HG03045 (cell line): ENCODE results near the gene PLVAP.
"Not testable (repeated sequence)": the region's sequence is repeated elsewhere in the genome, so short reads cannot be mapped to it uniquely, and the experiment has no call there.

Source experiments
- ATAC-seq: cut with Tn5 transposase; IDR thresholded peaks from one replicate; pipeline ENCODE4 v1.9.1; 2021; ENCODE audit warnings: mild to moderate bottlenecking, moderate library complexity; ENCODE audit not compliant: unreplicated experiment

Gene PLVAP

GRCh38 chr19:17402982-17403855, 26.1 kb upstream of the PLVAP start:
- ATAC-seq, result no peak

GRCh38 chr19:17401628-17402027, 24.5 kb upstream of the PLVAP start:
- ATAC-seq, result no peak

- no peak for ATAC-seq
These were observed 21.9 kb upstream of the PLVAP start for GRCh38 chr19:17398902-17399527.

GRCh38 chr19:17394891-17395415, 17.8 kb upstream of the PLVAP start:
- ATAC-seq, result no peak

- ATAC-seq, result no peak
These were observed 16.8 kb upstream of the PLVAP start, which contains the start of gene CCDC194 for GRCh38 chr19:17393914-17394313. TSS of gene CCDC194 (minus strand) at chr19:17394196. CDS start at chr19:17394158, 38 bp downstream.

- no peak for ATAC-seq
These were observed 15.9 kb upstream of the PLVAP start for GRCh38 chr19:17393002-17393401.

- ATAC-seq, result no peak
These were observed 14.4 kb upstream of the PLVAP start for GRCh38 chr19:17391371-17392151.

GRCh38 chr19:17390665-17391370, 13.7 kb upstream of the PLVAP start:
- peak; percentile 91 for ATAC-seq

- no peak for ATAC-seq
These were observed 13.0 kb upstream of the PLVAP start for GRCh38 chr19:17389957-17390664.

- ATAC-seq, result no peak
These were observed 12.1 kb upstream of the PLVAP start for GRCh38 chr19:17389288-17389687.

- no peak for ATAC-seq
These were observed 8.9 kb upstream of the PLVAP start for GRCh38 chr19:17385878-17386611.

- no peak for ATAC-seq
These were observed 3.4 kb upstream of the PLVAP start for GRCh38 chr19:17380426-17381138.

GRCh38 chr19:17379221-17379631, 2.1 kb upstream of the PLVAP start:
- ATAC-seq, result no peak

GRCh38 chr19:17378271-17378670, 1.1 kb upstream of the PLVAP start:
- no peak for ATAC-seq

- peak; percentile 76 for ATAC-seq
These were observed 7.0 kb downstream of the PLVAP start for GRCh38 chr19:17370026-17370587.

GRCh38 chr19:17365361-17365760, 11.8 kb downstream of the PLVAP start:
- no peak for ATAC-seq

GRCh38 chr19:17363852-17364605, 13.1 kb downstream of the PLVAP start:
- not testable (repeated sequence) for ATAC-seq
